K562 (cell line): ENCODE results near the gene ARHGAP18. TPM values are rescaled to one million over a fixed set of nuclear protein-coding genes. Genes with fewer than 3 reads are reported as not detected.

ENCODE experiments used
- ARNT ChIP-seq, 2 experiments: fragments of 450-650 bp; IDR thresholded peaks; 2 replicates each; pipeline ENCODE4 v1.6.1; 2016; ENCODE audit warnings: mild to moderate bottlenecking in 1 of 2
- BRCA1 ChIP-seq, 2 experiments: fragments of 450-650 bp in 1 of 2; sonication (generic) in 1 of 2; formaldehyde crosslinking in 1 of 2; IDR thresholded peaks; 2 replicates each; pipeline versions ENCODE4 v1.5.0 to v1.6.1; 2017 to 2020; ENCODE audit warnings: mild to moderate bottlenecking in 1 of 2, missing genetic modification reagents in 1 of 2
- C11orf30 ChIP-seq: fragments of 450-650 bp; IDR thresholded peaks from 2 replicates; pipeline ENCODE4 v1.6.1; 2016; ENCODE audit warnings: low read depth, mild to moderate bottlenecking
- E2F3 ChIP-seq: fragments of 250-450 bp; sonication (Bioruptor Pico); IDR thresholded peaks from 2 replicates; pipeline ENCODE4 v1.4.0; 2020; ENCODE audit warnings: mild to moderate bottlenecking
- FOXK1 ChIP-seq: sonication (generic); formaldehyde crosslinking; IDR thresholded peaks from 2 replicates; pipeline ENCODE4 v1.8.0; 2022; ENCODE audit warnings: missing genetic modification reagents, mild to moderate bottlenecking, borderline replicate concordance
- KLF6 ChIP-seq: fragments of 250-450 bp; sonication (Bioruptor Pico); IDR thresholded peaks from 2 replicates; pipeline ENCODE4 v1.4.0; 2020; ENCODE audit warnings: mild to moderate bottlenecking, moderate library complexity, borderline replicate concordance
- MAFG ChIP-seq: fragments of 450-650 bp; conservative IDR thresholded peaks from 2 replicates; pipeline ENCODE4 v1.6.1; 2016; ENCODE audit warnings: missing genetic modification characterization, missing compliant biosample characterization
- MYC ChIP-seq, 2 experiments: fragments of 250-450 bp in 1 of 2; sonication (Bioruptor Pico) in 1 of 2; IDR thresholded peaks; 2 replicates each; pipeline versions ENCODE4 v1.5.1 to v1.6.1; 2012 to 2021; ENCODE audit warnings: low read depth in 2 of 2, borderline replicate concordance in 1 of 2, improper control_type of control experiment in 1 of 2, low read length in 1 of 2, mild to moderate bottlenecking in 1 of 2, moderate library complexity in 1 of 2
- RBM17 ChIP-seq: fragments of 200-400 bp; formaldehyde crosslinking; IDR thresholded peaks from 2 replicates; pipeline ENCODE4 v1.6.1; 2017; ENCODE audit warnings: low read depth, mild to moderate bottlenecking, low read length, borderline replicate concordance
- STAG1 ChIP-seq: sonication (generic); formaldehyde crosslinking; IDR thresholded peaks from 2 replicates; pipeline ENCODE4 v1.5.0; 2020; ENCODE audit warnings: missing genetic modification reagents, borderline replicate concordance
- ZBTB43 ChIP-seq: sonication (generic); formaldehyde crosslinking; IDR thresholded peaks from 2 replicates; pipeline ENCODE4 v1.8.0; 2023; ENCODE audit warnings: mild to moderate bottlenecking, missing genetic modification reagents
- ZNF316 ChIP-seq: fragments of 450-650 bp; IDR thresholded peaks from 2 replicates; pipeline ENCODE4 v1.6.1; 2016
- polyA plus RNA-seq, 8 experiments: library from polyadenylated mRNA; depleted of rRNA in 4 of 8; stranded (reverse) in 5 of 8; unstranded in 3 of 8; fragments of >200 nt; fragmentation: Nextera tagmentation in 2 of 8; fragmentation: Illumina TruSeq in 1 of 8; extraction: Ambion mirVana in 2 of 8; extraction: Trizol in 1 of 8; gene quantifications; 2 replicates each; pipeline versions ENCODE4 v1.2.1 to v1.2.3, GENCODE V29; 2011 to 2014; ENCODE audit warnings: inconsistent platforms in 1 of 8, missing spikeins in 1 of 8
- total RNA-seq, 7 experiments: library from RNA; depleted of rRNA in 6 of 7; stranded (reverse); fragments of >200 nt in 6 of 7; fragmentation: Illumina TruSeq in 2 of 7; extraction: Trizol in 2 of 7; gene quantifications; 2 replicates each; pipeline versions ENCODE4 v1.2.1 to v1.2.3, GENCODE V29; 2011 to 2021; ENCODE audit warnings: low replicate concordance in 1 of 7

ARHGAP18 gene
- total and polyA plus RNA-seq, 9 of the 15 experiments (the other 6 are each of a cell fraction or from before 2014, with no cell fraction given), result 13.3 to 29.7 (median 21.1) TPM

DNA sequence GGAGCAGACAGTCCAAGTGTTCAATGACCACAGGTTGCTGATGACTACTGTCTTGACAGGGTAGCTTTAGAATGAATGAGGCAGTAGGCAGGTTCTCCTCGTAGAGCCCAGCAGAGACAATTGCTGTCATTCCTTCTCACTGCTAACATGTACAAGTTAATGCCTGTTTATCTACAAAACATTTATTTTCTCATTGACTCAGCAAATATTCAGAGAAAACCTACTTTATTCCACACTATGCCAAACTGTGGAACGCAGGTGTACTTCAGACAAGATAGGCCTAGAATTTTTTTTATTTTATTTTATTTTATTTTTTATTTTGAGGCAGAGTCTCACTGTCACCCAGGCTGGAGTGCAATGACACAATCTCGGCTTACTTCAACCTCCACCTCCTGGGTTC, 50.8 kb downstream of the ARHGAP18 start (continued):
- TF ChIP-seq ZBTB43 (no peak), ZNF316 (peak; percentile 82), BRCA1 (IDR thresholded peaks at IDR 0.05) (no peak), BRCA1 (CRISPR knock-in tag; IDR thresholded peaks at IDR 0.05) (no peak), MYC (IDR thresholded peaks at IDR 0.05; ENCODE audit: low read depth, low read length) (no peak), MYC (CRISPR knock-in tag; IDR thresholded peaks at IDR 0.05; ENCODE audit: borderline replicate concordance, low read depth) (no peak), ARNT (IDR thresholded peaks at IDR 0.05) (no peak), MAFG (tag) (peak; percentile 66), C11orf30 (peak; percentile 59; the same call in 1 of the 2 replicates), FOXK1 (CRISPR knock-in tag) (no peak), E2F3 (CRISPR knock-in tag) (no peak), STAG1 (CRISPR knock-in tag) (no peak), KLF6 (no peak), RBM17 (no peak)
